ENCODE results near the gene CHRNG.
"Not testable (repeated sequence)": the region's sequence is repeated elsewhere in the genome, so short reads cannot be mapped to it uniquely, and the experiment has no call there.

CHRNG gene

DNA sequence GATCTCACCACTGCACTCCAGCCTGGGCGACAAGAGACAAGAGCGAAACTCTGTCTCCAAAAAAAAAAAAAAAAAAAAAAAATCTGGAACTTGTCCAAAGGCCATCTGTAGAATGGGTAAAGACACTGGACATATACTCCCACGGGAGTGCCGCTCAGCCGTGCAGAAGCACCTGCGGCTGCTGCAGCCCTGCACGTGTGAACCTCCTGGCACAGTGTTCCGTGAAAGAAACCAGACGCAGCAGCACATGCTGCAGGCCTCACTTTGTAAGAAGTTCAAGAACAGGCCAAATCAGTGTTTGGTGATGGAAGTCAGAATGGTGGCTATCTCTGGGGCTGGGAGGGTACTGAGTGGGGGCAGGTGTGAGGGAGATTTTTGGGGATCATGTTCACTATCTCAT lies 7.1 kb upstream of the CHRNG start:
- Histone ChIP-seq H3K4me3 (ENCODE audit: low read length) (no peak overlapping the region), H3K36me3 (ENCODE audit: control insufficient read depth, insufficient read depth, low read length, severe bottlenecking) (no peaks in the 10 kb centered on the region), H3K9me3 (ENCODE audit: control insufficient read depth, low read length) (peaks cover 11% of the 10 kb centered on the region), H3K27me3 (replicated peaks; ENCODE audit: control insufficient read depth, insufficient read depth, low read length) (peaks cover 45% of the 10 kb centered on the region), H3K9ac (ENCODE audit: low read length) (no peak overlapping the region), H3K4me1 (ENCODE audit: control insufficient read depth, insufficient read depth, low read length) (no peaks in the 10 kb centered on the region)
- no peak for DNase-seq (ENCODE audit: low read depth)

DNA sequence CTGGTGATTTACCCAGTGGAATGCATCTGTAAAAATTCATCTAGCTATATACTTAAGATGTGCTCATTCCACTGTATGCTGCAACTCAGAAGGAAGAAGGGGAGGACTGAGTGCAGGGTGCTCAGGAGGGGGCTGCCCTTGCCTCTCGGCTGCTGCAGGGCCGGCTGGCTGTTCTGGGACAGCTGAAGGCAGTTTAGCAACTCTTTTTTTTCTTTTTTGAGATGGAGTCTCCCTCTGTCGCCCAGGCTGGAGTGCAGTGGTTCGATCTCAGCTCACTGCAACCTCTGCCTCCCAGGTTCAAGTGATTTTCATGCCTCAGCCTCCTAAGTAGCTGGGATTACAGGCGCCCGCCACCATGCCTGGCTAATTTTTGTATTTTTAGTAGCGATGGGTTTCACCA lies 6.7 kb upstream of the CHRNG start:
- not testable (repeated sequence) for DNase-seq (ENCODE audit: low read depth); H3K36me3 ChIP-seq (ENCODE audit: control insufficient read depth, insufficient read depth, low read length, severe bottlenecking); H3K4me1 ChIP-seq (ENCODE audit: control insufficient read depth, insufficient read depth, low read length); H3K9ac ChIP-seq (ENCODE audit: low read length); H3K4me3 ChIP-seq (ENCODE audit: low read length)
- Histone ChIP-seq H3K9me3 (ENCODE audit: control insufficient read depth, low read length) (peaks cover 11% of the 10 kb centered on the region), H3K27me3 (replicated peaks; ENCODE audit: control insufficient read depth, insufficient read depth, low read length) (peaks cover 45% of the 10 kb centered on the region)

DNA sequence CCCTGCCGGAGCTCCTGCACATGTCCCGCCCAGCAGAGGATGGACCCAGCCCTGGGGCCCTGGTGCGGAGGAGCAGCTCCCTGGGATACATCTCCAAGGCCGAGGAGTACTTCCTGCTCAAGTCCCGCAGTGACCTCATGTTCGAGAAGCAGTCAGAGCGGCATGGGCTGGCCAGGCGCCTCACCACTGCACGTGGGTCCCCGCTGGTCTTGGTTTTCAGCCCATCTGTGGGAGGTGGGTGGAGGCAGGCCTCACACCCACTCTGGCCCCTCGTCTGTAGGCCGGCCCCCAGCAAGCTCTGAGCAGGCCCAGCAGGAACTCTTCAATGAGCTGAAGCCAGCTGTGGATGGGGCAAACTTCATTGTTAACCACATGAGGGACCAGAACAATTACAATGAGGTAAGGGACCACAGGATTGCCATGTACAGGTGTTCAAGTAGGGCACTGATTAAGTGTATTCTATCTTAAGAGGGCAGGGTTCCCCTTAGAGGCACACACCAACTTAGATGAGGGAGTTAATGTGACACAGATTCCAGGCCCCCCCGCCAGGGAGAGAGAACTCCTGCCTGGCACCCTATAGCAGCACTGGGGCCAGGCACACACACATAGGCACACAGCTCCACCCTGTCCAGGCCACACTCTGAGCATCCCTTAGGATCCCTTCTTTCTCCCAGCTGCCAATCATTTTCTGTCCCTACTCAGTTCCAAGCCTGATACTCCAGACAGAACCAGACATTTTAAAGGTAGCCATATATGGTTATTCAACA lies 5.4 kb upstream of the CHRNG start:
- Histone ChIP-seq H3K9me3 (ENCODE audit: control insufficient read depth, low read length) (peaks cover 11% of the 10 kb centered on the region), H3K4me1 (ENCODE audit: control insufficient read depth, insufficient read depth, low read length) (no peaks in the 10 kb centered on the region), H3K4me3 (ENCODE audit: low read length) (no peak overlapping the region), H3K36me3 (ENCODE audit: control insufficient read depth, insufficient read depth, low read length, severe bottlenecking) (no peaks in the 10 kb centered on the region), H3K9ac (ENCODE audit: low read length) (no peak overlapping the region), H3K27me3 (replicated peaks; ENCODE audit: control insufficient read depth, insufficient read depth, low read length) (peaks cover 45% of the 10 kb centered on the region)
- no peak for DNase-seq (ENCODE audit: low read depth)

DNA sequence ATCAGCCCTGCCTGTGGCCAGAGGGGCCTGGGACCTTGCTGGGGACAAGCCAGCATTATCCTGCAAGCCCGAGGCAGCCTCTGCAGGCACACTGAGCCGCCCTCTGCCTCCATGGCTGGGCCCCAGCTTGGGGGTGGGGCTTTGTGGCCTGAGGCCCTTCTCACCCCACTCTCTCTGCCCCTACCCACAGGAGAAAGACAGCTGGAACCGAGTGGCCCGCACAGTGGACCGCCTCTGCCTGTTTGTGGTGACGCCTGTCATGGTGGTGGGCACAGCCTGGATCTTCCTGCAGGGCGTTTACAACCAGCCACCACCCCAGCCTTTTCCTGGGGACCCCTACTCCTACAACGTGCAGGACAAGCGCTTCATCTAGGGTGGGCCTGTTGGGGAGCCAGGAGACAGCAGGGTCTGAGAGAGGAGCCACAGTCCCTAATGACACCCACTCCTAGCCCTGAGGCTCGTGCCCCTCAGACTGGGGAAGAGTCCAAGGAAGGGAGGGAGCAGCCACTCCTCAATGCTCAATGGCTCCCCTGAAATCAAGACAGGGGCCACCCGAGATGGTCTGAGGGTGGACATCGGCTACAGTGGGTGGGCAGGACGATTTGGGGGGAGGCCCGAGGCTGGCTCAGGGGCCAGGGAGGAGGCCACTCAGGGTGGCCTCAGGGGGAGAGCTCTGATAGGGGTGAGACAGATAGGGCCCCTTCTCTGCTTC lies 4.4 kb upstream of the CHRNG start:
- peaks cover 11% of the 10 kb centered on the region for H3K9me3 ChIP-seq (ENCODE audit: control insufficient read depth, low read length)
- no peak overlapping the region for H3K4me3 ChIP-seq (ENCODE audit: low read length)
- peaks cover 44% of the 10 kb centered on the region for H3K27me3 ChIP-seq (replicated peaks; ENCODE audit: control insufficient read depth, insufficient read depth, low read length)
- no peak overlapping the region for H3K9ac ChIP-seq (ENCODE audit: low read length)
- DNase-seq (ENCODE audit: low read depth): no peak
- H3K36me3 ChIP-seq (ENCODE audit: control insufficient read depth, insufficient read depth, low read length, severe bottlenecking): no peaks in the 10 kb centered on the region
- no peaks in the 10 kb centered on the region for H3K4me1 ChIP-seq (ENCODE audit: control insufficient read depth, insufficient read depth, low read length)

DNA sequence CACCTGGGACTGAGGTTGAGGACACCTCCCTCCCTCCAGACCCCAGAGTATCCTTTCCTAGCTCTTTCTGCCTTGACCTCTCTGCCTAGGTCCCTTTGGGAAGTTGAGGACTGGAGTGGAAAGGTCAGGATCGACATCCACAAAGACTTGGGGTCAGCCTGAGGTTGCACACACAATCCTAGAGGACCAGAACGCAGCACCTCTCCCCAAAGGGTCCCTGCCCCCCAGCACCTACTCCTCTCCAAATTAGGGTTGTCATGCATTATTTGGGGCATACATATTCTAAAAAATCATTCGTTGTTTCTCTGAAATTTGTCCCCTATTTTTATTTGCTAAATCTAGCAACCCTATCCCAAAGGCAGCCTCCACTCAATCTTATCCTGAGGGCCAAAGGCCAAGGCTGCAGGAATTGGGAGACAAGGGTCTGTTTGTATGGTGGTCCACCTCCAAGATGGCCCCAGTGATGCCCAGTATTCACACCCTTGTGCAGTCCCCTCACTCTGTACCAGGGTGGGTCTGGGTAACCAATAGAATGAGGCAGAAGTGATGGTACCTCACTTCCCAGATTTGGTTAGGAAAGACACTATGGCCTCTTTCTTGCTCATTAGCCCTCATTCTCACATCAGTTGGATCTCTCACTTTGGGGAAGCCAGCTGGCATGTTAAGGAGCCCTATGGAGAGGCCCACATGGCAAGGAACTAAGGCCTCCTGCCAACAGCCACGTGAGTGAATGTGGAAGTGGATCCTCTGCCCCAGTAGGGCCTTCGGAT lies 3.5 kb upstream of the CHRNG start:
- H3K36me3 ChIP-seq (ENCODE audit: control insufficient read depth, insufficient read depth, low read length, severe bottlenecking): no peaks in the 10 kb centered on the region
- H3K9me3 ChIP-seq (ENCODE audit: control insufficient read depth, low read length): peaks cover 11% of the 10 kb centered on the region
- H3K4me1 ChIP-seq (ENCODE audit: control insufficient read depth, insufficient read depth, low read length): no peaks in the 10 kb centered on the region
- no peak overlapping the region for H3K9ac ChIP-seq (ENCODE audit: low read length)
- no peak for DNase-seq (ENCODE audit: low read depth)
- peaks cover 39% of the 10 kb centered on the region for H3K27me3 ChIP-seq (replicated peaks; ENCODE audit: control insufficient read depth, insufficient read depth, low read length)
- H3K4me3 ChIP-seq (ENCODE audit: low read length): no peak overlapping the region

DNA sequence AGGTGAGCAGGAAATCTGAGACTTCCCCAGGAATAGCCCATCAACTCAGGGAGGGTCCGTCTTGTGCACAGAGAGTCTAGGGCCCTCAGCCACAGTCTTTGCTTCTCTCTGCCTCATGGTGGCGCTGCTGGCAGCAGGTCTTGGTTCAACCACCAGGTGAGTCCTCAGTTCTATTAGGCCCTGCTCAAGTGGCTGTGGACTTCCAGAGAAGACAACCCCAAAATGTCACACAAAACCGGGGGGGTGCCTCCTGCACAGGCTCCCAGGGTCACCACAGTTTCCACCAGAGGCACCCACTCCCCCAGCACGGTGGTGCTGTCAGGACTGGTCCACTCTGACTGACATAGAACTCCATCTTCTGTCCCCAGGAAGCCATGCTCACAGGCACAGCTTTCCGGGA lies 2.4 kb upstream of the CHRNG start:
- no peak overlapping the region for H3K4me3 ChIP-seq (ENCODE audit: low read length)
- H3K9ac ChIP-seq (ENCODE audit: low read length): no peak overlapping the region
- no peak for DNase-seq (ENCODE audit: low read depth)
- no peaks in the 10 kb centered on the region for H3K4me1 ChIP-seq (ENCODE audit: control insufficient read depth, insufficient read depth, low read length)
- peaks cover 11% of the 10 kb centered on the region for H3K9me3 ChIP-seq (ENCODE audit: control insufficient read depth, low read length)
- H3K36me3 ChIP-seq (ENCODE audit: control insufficient read depth, insufficient read depth, low read length, severe bottlenecking): no peaks in the 10 kb centered on the region
- H3K27me3 ChIP-seq (replicated peaks; ENCODE audit: control insufficient read depth, insufficient read depth, low read length): peaks cover 39% of the 10 kb centered on the region

DNA sequence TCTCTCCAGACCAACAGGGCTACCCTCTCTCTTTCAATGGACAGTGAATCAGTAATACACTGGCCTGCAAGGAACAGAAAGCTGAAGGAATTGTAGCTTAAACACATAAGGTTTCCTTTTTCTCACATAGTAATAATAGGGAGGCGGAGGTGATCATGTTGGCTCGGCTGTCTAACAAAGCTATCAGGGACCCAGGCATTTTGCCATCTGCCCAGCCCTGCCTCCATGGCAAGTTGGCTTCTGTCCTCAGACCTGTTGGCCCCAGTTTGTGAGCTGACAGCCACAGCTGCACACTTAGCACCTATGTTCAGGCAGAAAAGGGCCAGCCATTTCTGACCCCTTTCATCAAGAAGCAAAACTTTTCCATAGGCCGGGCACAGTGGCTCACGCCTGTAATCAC lies 2.0 kb upstream of the CHRNG start:
- DNase-seq (ENCODE audit: low read depth): no peak

DNA sequence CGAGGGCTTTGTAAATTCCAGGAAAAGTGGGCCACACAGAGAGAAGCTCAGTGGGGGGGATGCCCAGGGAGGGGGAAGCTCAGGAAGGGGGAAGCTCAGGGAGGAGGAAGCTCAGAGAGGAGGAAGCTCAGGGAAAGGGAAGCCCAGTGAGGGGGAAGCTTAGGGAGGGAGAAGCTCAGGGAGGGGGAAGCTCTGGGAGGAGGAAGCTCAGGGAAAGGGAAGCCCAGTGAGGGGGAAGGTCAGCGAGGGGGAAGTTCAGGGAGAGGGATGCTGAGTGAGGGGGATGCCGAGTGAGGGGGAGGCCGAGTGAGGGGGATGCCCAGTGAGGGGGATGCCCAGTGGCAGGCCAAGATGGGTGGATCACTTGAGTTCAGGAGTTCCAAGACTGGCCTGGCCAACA lies 821 bp upstream of the CHRNG start:
- DNase-seq (ENCODE audit: low read depth): no peak
- Histone ChIP-seq H3K4me1 (ENCODE audit: control insufficient read depth, insufficient read depth, low read length) (no peaks in the 10 kb centered on the region), H3K4me3 (ENCODE audit: low read length) (no peak overlapping the region), H3K9me3 (ENCODE audit: control insufficient read depth, low read length) (peaks cover 11% of the 10 kb centered on the region), H3K27me3 (replicated peaks; ENCODE audit: control insufficient read depth, insufficient read depth, low read length) (peaks cover 39% of the 10 kb centered on the region), H3K36me3 (ENCODE audit: control insufficient read depth, insufficient read depth, low read length, severe bottlenecking) (no peaks in the 10 kb centered on the region), H3K9ac (ENCODE audit: low read length) (no peak overlapping the region)

More for the DNA sequence above, 2.0 kb upstream of the CHRNG start:
- Histone ChIP-seq H3K4me3 (ENCODE audit: low read length) (no peak overlapping the region), H3K27me3 (replicated peaks; ENCODE audit: control insufficient read depth, insufficient read depth, low read length) (peaks cover 39% of the 10 kb centered on the region), H3K4me1 (ENCODE audit: control insufficient read depth, insufficient read depth, low read length) (no peaks in the 10 kb centered on the region), H3K36me3 (ENCODE audit: control insufficient read depth, insufficient read depth, low read length, severe bottlenecking) (no peaks in the 10 kb centered on the region), H3K9me3 (ENCODE audit: control insufficient read depth, low read length) (peaks cover 11% of the 10 kb centered on the region), H3K9ac (ENCODE audit: low read length) (no peak overlapping the region)

DNA sequence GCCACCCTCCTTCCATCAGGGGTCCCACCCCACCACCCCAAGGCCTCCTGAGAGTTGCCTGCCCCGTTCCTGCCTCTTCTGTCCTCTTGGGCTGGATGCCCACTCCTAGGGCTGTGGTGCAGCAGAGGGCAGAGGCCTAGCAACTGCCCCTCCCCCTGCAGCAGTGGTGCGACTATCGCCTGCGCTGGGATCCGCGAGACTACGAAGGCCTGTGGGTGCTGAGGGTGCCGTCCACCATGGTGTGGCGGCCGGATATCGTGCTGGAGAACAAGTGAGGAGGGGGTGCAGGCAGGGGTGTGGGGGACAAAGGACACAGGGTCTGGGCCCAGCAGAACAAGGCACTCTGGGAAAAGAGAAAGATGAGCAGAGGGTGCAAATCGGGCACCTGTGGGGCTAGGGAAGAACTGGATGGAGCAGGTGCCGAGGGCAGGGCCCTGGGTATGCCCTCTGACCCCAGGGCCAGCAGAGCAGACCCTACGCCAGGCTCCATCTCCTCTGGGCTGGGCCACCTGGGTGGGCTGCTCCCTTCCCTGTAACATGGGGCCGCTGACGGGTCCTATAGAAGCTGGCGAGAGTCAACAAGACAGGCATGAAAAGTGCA lies 1.0 kb downstream of the CHRNG start:
- H3K4me3 ChIP-seq (ENCODE audit: low read length): no peak overlapping the region
- peaks cover 34% of the 10 kb centered on the region for H3K27me3 ChIP-seq (replicated peaks; ENCODE audit: control insufficient read depth, insufficient read depth, low read length)

DNA sequence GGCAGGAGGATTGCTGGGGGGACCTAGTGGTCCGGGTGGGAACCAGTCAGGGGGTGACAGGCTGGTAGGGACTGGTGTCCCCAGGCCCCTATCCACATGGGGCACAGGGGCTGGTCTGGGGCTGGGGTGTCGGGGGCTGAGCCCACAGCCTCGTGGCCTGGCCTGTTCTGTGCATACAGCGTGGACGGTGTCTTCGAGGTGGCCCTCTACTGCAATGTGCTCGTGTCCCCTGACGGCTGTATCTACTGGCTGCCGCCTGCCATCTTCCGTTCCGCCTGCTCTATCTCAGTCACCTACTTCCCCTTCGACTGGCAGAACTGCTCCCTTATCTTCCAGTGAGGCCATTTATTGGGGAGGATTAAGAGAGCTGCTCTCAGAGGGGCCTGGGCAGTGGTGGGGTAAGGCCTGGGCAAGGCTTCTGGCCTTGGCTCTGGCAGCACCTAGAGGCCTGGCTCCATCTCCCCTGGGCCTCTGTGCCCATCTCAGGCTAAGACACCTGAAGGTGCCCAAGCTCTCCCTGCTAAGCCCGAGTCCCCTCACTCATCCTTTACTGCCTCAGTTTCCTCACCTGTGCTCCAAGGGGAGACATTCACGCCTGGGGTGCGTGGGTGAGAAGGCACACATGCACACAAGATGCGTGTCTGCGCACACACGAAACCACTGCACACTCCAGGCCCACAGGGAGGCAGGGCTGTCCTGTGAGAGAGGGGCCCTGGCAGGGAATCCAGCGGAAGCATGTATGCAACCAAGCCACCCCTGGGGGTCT lies 1.9 kb downstream of the CHRNG start:
- peaks cover 28% of the 10 kb centered on the region for H3K27me3 ChIP-seq (replicated peaks; ENCODE audit: control insufficient read depth, insufficient read depth, low read length)
- no peak overlapping the region for H3K9ac ChIP-seq (ENCODE audit: low read length)
- no peaks in the 10 kb centered on the region for H3K4me1 ChIP-seq (ENCODE audit: control insufficient read depth, insufficient read depth, low read length)
- H3K9me3 ChIP-seq (ENCODE audit: control insufficient read depth, low read length): peaks cover 5% of the 10 kb centered on the region
- H3K4me3 ChIP-seq (ENCODE audit: low read length): no peak overlapping the region
- no peaks in the 10 kb centered on the region for H3K36me3 ChIP-seq (ENCODE audit: control insufficient read depth, insufficient read depth, low read length, severe bottlenecking)
- DNase-seq (ENCODE audit: low read depth): no peak

More for the DNA sequence above, 1.0 kb downstream of the CHRNG start:
- Histone ChIP-seq H3K36me3 (ENCODE audit: control insufficient read depth, insufficient read depth, low read length, severe bottlenecking) (no peaks in the 10 kb centered on the region), H3K9ac (ENCODE audit: low read length) (no peak overlapping the region), H3K4me1 (ENCODE audit: control insufficient read depth, insufficient read depth, low read length) (no peaks in the 10 kb centered on the region), H3K9me3 (ENCODE audit: control insufficient read depth, low read length) (peaks cover 11% of the 10 kb centered on the region)
- no peak for DNase-seq (ENCODE audit: low read depth)
